Measurements from ENCODE around the gene ITGA6. TPM values are rescaled to one million over a fixed set of nuclear protein-coding genes. Genes with fewer than 3 reads are reported as not detected.

Gene ITGA6
- total RNA-seq, 1 experiment from 2014 or later = 22.2 TPM

DNA sequence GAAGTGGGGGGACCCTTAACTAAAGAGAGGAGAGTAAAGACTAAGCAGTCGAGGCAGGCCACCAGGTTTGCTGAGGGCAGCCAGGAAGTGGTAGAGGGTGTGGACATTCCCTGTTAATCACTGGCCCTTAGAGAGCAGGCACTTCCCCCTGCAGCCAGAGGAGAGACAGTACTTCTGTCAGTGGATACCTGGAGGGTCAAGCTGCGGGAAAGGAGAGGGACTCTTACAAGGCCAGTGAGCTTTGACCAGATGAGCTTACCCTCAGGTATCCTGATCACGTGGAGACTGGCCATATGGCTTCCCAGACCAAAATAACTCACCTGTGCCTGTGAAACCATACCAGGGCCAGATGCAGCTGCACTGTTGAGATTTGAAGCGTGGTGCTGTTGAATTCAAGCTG is 28.6 kb downstream of the ITGA6 start:
- DNase-seq (ENCODE audit: low read depth) = no peak
- in situ Hi-C loops (cut with HindIII; ENCODE audit: low pct_unique_long_range_greater_than_20kb, low sequenced_read_pairs) = no loop called here

DNA sequence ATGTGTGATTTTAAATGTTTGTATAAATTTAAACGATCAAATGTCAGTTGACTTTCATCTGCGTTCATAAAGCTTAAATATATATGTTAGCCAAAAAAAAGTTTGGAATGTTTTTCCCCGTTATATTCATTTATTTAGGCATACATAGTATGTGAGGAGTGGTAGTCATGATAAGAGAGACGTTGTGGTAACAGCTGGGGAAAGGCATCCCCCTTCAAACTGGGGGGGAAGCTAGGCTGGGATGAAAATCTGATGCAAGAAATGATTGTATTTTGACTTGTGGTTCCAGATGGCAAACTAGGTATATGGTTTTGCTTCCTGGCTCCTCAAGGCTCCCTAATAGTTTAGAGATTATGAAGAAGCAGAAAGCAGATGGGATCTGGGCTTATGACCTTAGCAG is 30.1 kb downstream of the ITGA6 start:
- no peak for DNase-seq (ENCODE audit: low read depth)
- in situ Hi-C loops (cut with HindIII; ENCODE audit: low pct_unique_long_range_greater_than_20kb, low sequenced_read_pairs) = no loop called here

DNA sequence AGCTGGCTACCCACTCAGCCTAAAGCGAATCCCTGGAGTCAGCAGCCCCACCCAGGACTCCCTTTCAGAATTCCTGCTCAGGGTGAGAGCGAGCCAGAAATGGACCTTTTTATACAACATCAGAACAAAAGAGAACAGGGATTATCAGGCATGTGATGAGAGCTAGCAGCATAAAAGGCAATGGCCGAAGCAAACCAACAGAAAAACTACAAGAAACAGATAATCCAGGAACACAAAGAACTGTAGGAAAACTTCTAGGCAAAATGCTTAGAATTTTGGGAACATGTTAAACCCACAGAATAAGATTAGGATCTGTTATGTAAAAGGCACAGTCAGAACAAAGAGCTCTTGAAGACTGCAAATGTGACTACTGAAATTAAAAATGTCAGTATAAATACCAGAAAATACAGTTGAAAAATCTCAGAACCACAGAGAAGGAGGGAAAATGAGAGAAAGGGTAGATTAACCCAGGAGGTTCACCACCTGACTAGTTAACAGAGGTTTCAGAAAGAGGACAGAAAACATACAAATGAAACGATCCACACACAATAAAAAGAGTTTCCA is 31.3 kb downstream of the ITGA6 start:
- DNase-seq (ENCODE audit: low read depth) = no peak
- in situ Hi-C loops (cut with HindIII; ENCODE audit: low pct_unique_long_range_greater_than_20kb, low sequenced_read_pairs) = no loop called here

DNA sequence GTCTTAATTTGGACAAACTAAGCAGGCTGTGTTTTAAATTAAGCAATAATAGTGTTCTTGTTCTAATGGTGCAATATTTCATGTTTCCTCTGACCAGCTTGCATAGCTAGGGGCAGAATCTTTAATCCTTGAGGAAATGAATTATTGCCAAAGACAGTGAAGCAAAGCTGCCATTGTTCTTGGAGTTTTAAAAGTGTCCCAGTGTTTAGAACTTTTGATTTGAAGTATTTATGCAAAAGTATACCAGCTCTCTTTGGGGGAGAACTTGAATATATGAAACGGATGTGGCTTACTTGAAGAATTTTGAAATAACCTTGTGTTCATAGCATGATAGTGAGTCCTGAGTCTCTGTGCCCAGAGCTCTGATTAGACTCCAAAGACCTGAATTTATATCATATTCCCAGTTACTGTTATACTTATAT is 33.4 kb downstream of the ITGA6 start:
- in situ Hi-C loops (cut with HindIII; ENCODE audit: low pct_unique_long_range_greater_than_20kb, low sequenced_read_pairs) = no loop called here
- DNase-seq (ENCODE audit: low read depth) = no peak

DNA sequence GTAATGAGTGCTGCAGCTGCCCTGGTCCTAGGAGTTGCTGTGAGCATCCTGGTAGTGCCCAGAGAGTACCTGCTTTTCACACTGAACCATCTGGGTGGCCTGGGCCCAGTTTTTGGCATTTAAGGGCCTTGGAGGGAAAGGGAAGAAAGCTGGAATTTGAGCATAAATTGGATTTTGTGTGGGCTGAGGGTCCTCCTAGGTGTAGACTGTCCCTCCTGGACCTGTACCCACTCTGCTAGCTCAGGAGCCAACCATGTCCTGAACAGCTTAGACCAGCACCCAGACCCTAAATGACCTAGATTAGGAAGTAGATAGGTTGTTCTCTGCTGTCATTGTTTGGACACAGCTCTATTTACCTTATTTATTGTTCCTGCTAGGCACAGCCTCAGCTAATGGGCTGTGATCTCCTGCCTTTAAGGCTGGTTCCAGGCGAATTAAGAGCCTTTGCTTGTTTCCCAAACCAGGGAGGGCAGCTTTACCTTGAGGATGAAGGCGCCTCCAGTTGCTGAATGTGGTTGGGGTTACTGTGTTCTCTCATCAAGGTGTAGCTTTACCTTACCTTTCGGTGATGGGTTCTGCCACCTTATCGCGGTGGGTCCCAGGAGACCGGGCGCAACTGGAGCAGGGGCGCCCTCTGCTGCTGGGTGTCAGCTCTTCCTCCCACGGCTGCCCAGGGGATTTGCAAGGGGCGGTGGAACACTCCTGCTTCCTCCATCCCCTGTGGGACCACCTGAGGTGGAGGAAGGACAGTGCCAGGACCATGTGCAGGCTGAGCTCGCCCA is 34.4 kb downstream of the ITGA6 start:
- in situ Hi-C loops (cut with HindIII; ENCODE audit: low pct_unique_long_range_greater_than_20kb, low sequenced_read_pairs) = no loop called here
- peak; percentile 40 for DNase-seq (ENCODE audit: low read depth)

DNA sequence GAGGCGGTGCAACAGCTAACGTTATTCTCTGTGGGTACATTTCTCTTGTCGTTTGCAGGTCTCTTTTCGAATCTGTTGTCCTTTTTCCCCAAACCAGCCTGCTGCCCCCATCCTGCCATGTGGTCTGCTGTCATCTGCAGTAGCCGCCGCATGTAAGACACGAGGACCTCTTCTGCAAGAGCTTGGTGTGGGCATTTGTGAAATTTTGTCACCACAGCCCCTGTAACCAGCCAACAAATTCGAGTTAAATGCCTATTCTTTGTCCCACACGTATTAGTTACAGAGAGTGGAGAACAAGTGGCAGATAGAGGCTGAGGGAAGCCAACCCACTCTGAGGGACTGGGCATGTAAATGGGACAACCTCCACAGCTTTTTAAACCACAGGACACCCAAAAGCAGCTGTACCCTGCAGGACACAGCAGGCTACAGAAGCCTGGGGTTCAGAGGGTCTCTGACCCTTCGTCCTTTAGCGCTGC is 35.0 kb downstream of the ITGA6 start:
- DNase-seq (ENCODE audit: low read depth) = no peak
- in situ Hi-C loops (cut with HindIII; ENCODE audit: low pct_unique_long_range_greater_than_20kb, low sequenced_read_pairs) = no loop called here

DNA sequence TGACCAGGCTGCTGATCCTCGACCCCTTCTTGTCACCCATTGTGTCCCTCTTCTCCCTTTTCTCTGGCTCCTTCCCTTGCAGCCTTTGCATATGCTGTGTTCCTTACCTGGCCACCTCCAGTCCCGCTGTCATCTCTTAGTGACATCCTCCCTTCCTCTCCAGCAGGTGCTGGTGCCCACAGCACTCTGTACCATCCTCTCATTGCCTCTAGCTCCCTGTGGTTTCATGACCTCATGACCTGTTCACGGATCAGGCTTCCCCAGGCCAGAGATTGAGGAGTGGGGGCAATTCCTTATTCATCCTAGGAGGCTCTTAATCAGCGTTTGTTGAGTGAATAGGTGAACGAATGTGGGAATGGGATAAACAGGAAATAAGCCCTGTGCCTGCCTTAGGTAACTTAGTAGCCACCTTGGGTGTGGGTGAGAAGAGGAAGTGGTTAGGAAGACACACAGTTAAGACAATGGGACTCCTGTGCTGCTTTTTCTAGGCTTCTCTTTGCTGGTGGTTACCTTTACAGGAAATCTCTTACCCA is 35.5 kb downstream of the ITGA6 start:
- in situ Hi-C loops (cut with HindIII; ENCODE audit: low pct_unique_long_range_greater_than_20kb, low sequenced_read_pairs) = no loop called here
- no peak for DNase-seq (ENCODE audit: low read depth)

DNA sequence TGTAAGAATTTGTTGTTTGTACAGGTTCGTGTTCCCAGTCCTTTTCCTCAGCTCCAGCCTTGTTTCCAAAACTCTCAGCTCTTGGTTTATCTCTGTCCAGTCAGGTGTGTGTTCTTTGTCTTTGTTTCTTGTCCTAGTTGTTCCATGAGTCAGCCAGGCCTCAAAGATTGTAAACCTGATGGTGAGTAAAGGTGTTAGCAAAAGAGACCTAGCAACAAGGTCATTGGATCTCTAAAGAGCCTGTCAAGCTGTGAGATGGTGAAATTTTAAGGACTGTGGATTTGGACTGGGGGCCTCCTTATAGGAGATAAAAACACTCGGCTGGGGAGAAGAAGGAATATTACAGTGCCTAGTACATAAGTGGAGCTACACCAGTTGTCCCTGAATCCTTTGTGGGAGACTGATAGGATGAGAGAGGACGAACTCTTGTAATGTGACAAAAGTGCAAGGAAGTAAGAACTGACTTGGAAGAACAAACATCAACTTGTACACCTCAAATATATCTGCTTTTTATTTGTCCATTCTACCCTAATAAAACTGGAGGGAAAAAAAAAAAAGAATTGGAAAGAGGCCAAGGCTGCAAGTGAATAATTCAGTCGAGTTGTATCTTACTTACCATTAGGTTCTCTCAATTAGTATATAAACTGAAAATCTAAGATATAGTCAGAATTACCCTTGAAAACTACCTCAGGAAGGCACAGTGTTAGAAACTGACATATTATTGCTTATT is 37.2 kb downstream of the ITGA6 start:
- in situ Hi-C loops (cut with HindIII; ENCODE audit: low pct_unique_long_range_greater_than_20kb, low sequenced_read_pairs) = no loop called here
- no peak for DNase-seq (ENCODE audit: low read depth)

DNA sequence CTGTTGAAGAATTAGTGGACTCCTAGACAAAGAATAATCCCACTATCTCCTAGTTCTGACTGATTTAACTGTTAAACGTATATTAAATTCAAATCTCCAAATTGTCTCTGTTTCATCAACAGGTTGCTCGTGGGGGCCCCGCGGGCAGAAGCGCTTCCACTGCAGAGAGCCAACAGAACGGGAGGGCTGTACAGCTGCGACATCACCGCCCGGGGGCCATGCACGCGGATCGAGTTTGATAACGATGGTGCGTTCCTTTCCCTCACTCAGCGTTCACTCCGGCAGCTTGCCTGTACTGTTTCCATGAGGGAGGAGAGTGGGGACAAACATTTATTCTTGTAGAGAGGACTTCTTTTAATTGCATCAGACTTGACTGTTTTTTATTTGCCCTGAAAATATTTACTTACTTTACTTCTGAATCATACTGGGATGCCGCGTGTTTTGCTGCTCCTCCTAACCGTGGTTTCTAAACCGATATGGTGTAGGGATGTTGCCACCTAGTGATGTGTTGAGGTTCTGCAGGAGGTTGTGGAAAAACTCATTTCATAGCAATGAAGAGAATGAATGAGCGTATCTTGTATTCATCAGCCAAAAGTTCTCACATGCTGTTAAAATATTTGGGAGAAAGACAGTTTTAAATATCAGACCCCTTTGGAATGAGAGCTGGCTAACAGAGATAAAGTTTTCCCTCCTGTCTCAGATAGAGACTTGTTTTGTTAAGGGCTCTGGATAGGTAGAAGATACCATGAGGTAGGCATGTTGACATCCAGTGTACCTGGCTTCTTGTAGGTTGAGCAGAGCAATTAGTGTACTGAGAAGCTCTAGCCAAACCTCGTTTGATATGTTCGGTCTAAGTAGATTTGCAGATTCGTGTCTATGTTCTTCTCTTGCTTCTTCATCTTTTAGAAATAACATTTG is 38.3 kb downstream of the ITGA6 start:
- DNase-seq (ENCODE audit: low read depth) = peak; percentile 66

DNA sequence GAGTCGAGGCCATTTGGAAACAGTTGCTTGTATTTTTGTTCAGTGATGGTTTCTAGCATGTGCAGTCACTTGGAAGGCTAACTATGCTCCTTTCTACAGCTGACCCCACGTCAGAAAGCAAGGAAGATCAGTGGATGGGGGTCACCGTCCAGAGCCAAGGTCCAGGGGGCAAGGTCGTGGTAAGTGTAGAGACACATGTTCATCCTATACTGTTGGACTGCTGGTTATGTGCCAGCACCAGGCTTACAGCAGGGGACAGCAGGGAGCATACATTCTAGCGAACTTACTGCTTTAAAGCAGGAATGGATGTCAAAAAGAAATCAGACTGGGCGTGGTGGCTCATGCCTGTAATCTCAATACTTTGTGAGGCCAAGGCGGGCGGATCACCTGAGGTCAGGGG is 40.0 kb downstream of the ITGA6 start:
- in situ Hi-C loops (cut with HindIII; ENCODE audit: low pct_unique_long_range_greater_than_20kb, low sequenced_read_pairs) = no loop called here
- DNase-seq (ENCODE audit: low read depth) = no peak

More for the DNA sequence above, 38.3 kb downstream of the ITGA6 start:
- in situ Hi-C loops (cut with HindIII; ENCODE audit: low pct_unique_long_range_greater_than_20kb, low sequenced_read_pairs) = no loop called here

DNA sequence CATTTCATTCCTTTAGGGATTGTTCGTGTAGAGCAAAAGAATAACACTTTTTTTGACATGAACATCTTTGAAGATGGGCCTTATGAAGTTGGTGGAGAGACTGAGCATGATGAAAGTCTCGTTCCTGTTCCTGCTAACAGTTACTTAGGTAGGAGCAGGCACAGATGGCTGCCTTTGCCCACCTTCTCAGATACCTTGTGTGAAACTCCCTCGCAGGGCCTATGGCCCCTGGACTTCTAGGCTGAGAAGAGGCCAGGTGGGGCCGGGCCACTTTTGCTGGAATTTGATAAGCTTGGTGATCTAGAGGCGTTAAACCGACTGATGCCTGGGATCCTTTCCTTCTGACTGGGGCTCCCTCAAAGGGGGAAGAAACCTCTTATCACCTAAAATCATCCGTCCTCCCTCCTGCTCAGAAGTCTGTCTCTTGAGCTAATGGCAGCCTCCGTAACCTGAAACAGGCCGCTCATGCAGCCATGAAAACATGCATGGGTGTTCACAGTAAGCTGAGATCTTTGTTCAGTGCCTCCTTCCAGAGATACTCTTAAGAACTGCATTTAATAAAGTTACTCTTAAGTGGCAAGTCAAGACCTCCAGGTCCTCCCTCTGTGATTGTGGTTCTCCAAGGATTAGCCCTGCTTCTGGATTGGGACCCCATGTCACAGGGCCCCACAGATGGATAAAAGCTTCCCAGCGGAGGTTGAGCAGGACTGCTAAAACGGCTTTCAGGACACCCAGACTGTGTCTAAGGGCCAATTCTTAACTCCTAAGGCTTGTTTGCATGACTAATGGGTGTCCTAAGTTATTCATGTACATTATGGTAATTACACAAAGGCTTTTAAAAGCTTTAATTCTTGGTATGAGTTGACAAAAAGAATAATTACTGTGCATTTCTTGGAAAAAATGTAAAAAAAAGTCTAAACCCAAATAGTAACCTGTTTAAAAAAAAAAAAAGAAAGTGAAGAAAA is 43.9 kb downstream of the ITGA6 start:
- in situ Hi-C loops (cut with HindIII; ENCODE audit: low pct_unique_long_range_greater_than_20kb, low sequenced_read_pairs) = no loop called here
- no peak for DNase-seq (ENCODE audit: low read depth)

DNA sequence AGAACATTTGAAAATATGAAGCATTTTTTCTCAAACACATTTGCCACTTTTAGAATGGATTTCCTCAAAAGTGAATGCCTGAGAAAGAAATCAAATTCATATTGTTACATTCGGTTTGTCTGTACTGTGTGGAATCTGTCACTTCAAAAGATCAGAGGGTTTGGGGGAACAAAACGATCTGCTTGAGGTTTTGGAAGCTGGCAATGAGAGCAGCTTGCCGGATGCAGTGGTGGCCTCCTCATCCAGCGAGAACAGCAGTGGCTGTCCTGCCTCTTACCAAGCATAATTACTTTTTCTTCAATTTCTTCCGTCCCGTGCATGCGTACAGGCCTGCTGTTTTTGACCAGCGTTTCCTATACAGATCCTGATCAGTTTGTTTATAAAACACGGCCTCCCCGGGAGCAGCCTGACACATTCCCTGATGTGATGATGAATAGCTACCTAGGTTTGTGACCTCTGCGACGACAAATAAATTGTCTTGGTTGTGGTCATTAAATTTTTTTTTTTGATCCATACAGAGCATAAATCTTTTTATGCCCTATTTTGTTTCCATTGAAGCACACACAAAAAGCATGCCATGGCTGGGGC is 45.2 kb downstream of the ITGA6 start:
- in situ Hi-C loops (cut with HindIII; ENCODE audit: low pct_unique_long_range_greater_than_20kb, low sequenced_read_pairs) = no loop called here

DNA sequence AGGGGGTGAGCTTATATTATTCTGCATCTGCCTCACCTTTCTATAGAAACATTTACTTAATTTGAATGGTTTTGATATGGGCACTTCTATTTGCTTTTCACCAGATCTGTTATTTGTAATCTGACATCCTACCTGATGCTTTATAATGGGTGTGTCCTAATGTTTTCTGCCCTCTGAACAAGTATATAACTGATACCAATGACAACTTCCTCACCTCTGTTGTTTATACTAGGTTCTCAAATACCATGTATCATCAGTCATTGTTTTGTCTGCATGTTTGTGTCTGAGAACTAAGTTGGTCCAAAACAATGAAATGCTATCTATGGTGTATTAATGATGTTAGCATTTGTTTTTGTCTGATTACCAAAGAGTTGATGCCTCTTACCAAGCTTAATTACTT is 45.8 kb downstream of the ITGA6 start:
- DNase-seq (ENCODE audit: low read depth) = no peak
- in situ Hi-C loops (cut with HindIII; ENCODE audit: low pct_unique_long_range_greater_than_20kb, low sequenced_read_pairs) = no loop called here

More for the DNA sequence above, 45.2 kb downstream of the ITGA6 start:
- DNase-seq (ENCODE audit: low read depth) = no peak

DNA sequence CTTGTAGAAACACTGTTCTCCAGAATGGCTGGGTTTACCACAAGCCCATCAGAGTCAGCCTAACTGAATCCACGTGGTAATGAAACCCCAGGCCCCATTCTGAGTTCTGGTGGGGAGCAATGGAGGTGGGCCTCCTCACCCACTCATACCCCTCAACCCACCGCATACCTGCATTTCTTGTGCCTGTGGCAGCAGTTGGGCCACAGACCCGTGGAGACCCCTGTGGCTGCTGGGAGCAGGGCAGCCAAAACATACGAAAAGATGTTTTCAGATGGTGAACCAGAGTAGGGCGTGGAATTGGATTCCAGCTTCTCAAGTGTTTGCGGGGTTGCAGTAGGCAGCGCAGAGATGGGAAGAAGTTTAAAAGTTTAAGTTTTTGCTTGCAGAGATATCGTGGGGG is 51.0 kb downstream of the ITGA6 start:
- in situ Hi-C loops (cut with HindIII; ENCODE audit: low pct_unique_long_range_greater_than_20kb, low sequenced_read_pairs) = no loop called here
- DNase-seq (ENCODE audit: low read depth) = no peak

DNA sequence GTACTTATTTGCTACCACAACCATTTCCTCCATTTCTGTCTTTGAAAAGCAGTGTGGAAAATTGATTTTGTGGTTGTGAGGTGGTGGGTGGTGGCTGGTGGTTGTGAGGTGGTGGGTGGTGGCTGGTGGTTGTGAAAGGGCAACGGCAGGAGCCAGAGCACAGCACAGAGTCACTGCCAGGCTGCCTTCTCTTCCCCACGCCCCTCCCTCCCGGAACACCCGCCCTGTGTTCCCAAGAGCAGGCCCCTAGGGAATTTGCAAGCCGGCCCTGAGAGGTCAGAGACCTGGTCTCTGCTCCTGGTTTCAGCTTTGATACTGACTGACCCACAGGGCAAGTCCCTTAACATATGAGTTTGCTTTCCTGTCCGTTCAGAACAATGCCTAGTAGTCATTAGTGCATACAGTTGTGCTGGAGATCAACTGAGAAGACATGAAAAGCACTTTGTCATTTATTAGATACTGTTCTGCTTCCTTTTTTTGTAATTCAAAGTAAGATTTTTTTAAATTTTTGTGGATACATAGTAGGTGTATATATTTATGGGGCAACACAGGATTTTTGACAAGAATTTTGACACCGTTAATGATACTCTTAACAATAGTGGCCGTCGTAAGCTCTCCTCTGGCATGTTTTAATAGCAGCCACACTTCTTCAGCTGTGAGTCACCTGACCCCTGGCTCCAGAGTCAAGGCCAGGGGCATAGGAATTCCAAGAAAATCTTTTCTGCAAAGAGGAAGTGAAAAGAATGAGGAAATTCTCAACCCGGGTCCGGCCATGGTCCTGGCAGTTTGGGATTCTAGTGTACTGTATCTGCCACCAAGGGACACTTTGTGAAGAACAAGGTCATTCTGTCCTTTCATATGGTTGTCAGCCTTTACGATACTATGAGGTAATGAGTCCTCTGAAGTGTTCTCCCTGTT is 53.2 kb downstream of the ITGA6 start:
- no peak for DNase-seq (ENCODE audit: low read depth)
- in situ Hi-C loops (cut with HindIII; ENCODE audit: low pct_unique_long_range_greater_than_20kb, low sequenced_read_pairs) = no loop called here

Data from Caki2 (cell line).